K562 (cell line): Measurements from ENCODE around the gene ERN1. TPM values are rescaled to one million over a fixed set of nuclear protein-coding genes. Genes with fewer than 3 reads are reported as not detected.
A peak's percentile ranks its signal among the peaks of the same experiment; 100 is the strongest.

ENCODE experiments used
- HNRNPUL1 ChIP-seq: fragments of 200-400 bp; formaldehyde crosslinking; IDR thresholded peaks from 2 replicates; pipeline ENCODE4 v1.6.1; 2017; ENCODE audit warnings: low read length
- HOXB6 ChIP-seq: fragments of 250-450 bp; sonication (Bioruptor Pico); IDR thresholded peaks from 2 replicates; pipeline ENCODE4 v1.5.1; 2022; ENCODE audit warnings: mild to moderate bottlenecking, borderline replicate concordance
- KLF6 ChIP-seq: fragments of 250-450 bp; sonication (Bioruptor Pico); IDR thresholded peaks from 2 replicates; pipeline ENCODE4 v1.4.0; 2020; ENCODE audit warnings: mild to moderate bottlenecking, moderate library complexity, borderline replicate concordance
- ZFPM2 ChIP-seq: fragments of 250-450 bp; sonication (Bioruptor Pico); IDR thresholded peaks from 2 replicates; pipeline ENCODE4 v1.5.1; 2022; ENCODE audit warnings: mild to moderate bottlenecking
- ZNF274 ChIP-seq: IDR thresholded peaks from 2 replicates; pipeline ENCODE4 v1.6.1; 2011; ENCODE audit warnings: low read depth, mild to moderate bottlenecking, low read length, moderate library complexity, borderline replicate concordance
- polyA plus RNA-seq, 8 experiments: library from polyadenylated mRNA; depleted of rRNA in 4 of 8; stranded (reverse) in 5 of 8; unstranded in 3 of 8; fragments of >200 nt; fragmentation: Nextera tagmentation in 2 of 8; fragmentation: Illumina TruSeq in 1 of 8; extraction: Ambion mirVana in 2 of 8; extraction: Trizol in 1 of 8; gene quantifications; 2 replicates each; pipeline versions ENCODE4 v1.2.1 to v1.2.3, GENCODE V29; 2011 to 2014; ENCODE audit warnings: inconsistent platforms in 1 of 8, missing spikeins in 1 of 8
- total RNA-seq, 7 experiments: library from RNA; depleted of rRNA in 6 of 7; stranded (reverse); fragments of >200 nt in 6 of 7; fragmentation: Illumina TruSeq in 2 of 7; extraction: Trizol in 2 of 7; gene quantifications; 2 replicates each; pipeline versions ENCODE4 v1.2.1 to v1.2.3, GENCODE V29; 2011 to 2021; ENCODE audit warnings: low replicate concordance in 1 of 7
- TF ChIP-seq, protein P1 (sequence below): fragments of 450-650 bp; IDR thresholded peaks from 2 replicates; pipeline ENCODE4 v1.6.1; 2016; ENCODE audit warnings: low read depth
- TF ChIP-seq, protein P2 (sequence below): fragments of 450-650 bp; IDR thresholded peaks from 2 replicates; pipeline ENCODE4 v1.6.1; 2017; ENCODE audit warnings: mild to moderate bottlenecking, moderate library complexity
- TF ChIP-seq, protein P3 (sequence below): sonication (generic); formaldehyde crosslinking; IDR thresholded peaks from 2 replicates; pipeline ENCODE4 v1.8.0; 2022; ENCODE audit warnings: mild to moderate bottlenecking, missing genetic modification reagents

ERN1 gene
- total and polyA plus RNA-seq, 9 of the 15 experiments (the other 6 are each of a cell fraction or from before 2014, with no cell fraction given): 2.1 to 22.5 (median 7.3) TPM

DNA sequence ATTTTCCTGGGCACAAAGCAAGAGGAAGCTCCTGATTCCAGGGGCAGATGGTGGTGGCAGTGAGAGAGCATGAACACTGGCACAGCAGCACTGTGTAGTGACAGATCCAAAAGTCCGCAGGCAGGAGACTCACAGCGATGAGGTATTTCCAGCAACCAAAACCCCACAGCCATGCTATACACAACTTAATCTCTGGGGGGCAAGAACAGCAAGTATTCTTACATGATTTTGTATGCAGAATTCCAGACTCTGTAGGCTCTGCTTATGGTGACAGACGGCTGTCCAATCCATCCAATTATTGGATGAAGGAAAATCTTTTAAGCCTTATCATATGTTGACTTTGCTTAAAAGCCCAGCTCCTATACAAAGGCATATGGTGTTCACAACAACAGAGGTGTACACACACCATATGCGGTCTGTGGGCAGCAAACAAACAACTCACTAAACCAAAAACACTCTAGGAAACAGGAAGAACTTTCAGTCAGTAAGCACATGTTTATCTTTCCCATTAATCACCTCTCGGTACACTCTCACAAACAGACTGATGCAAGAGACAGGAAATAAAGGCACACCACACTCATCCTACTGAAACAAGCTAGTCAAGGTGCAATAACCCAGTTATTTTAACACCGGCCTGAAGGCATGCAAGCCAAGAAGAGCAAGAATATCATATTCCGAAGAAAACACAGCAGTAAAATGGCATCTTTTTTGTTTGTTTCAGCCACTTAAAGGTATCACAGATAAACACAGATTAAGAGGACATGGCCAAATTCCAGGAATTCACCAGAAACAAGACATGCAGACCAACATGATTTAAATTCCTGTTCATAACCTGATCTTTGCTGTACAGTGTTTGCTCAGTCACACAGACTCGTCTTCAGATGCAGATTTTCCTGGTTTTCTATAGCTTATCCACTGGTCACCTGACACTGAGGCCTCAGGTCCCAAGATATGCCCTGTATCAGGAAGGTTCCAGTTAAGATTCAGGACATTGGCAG lies 47.8 kb downstream of the ERN1 start (continued):
- TF ChIP-seq, protein P1, sequence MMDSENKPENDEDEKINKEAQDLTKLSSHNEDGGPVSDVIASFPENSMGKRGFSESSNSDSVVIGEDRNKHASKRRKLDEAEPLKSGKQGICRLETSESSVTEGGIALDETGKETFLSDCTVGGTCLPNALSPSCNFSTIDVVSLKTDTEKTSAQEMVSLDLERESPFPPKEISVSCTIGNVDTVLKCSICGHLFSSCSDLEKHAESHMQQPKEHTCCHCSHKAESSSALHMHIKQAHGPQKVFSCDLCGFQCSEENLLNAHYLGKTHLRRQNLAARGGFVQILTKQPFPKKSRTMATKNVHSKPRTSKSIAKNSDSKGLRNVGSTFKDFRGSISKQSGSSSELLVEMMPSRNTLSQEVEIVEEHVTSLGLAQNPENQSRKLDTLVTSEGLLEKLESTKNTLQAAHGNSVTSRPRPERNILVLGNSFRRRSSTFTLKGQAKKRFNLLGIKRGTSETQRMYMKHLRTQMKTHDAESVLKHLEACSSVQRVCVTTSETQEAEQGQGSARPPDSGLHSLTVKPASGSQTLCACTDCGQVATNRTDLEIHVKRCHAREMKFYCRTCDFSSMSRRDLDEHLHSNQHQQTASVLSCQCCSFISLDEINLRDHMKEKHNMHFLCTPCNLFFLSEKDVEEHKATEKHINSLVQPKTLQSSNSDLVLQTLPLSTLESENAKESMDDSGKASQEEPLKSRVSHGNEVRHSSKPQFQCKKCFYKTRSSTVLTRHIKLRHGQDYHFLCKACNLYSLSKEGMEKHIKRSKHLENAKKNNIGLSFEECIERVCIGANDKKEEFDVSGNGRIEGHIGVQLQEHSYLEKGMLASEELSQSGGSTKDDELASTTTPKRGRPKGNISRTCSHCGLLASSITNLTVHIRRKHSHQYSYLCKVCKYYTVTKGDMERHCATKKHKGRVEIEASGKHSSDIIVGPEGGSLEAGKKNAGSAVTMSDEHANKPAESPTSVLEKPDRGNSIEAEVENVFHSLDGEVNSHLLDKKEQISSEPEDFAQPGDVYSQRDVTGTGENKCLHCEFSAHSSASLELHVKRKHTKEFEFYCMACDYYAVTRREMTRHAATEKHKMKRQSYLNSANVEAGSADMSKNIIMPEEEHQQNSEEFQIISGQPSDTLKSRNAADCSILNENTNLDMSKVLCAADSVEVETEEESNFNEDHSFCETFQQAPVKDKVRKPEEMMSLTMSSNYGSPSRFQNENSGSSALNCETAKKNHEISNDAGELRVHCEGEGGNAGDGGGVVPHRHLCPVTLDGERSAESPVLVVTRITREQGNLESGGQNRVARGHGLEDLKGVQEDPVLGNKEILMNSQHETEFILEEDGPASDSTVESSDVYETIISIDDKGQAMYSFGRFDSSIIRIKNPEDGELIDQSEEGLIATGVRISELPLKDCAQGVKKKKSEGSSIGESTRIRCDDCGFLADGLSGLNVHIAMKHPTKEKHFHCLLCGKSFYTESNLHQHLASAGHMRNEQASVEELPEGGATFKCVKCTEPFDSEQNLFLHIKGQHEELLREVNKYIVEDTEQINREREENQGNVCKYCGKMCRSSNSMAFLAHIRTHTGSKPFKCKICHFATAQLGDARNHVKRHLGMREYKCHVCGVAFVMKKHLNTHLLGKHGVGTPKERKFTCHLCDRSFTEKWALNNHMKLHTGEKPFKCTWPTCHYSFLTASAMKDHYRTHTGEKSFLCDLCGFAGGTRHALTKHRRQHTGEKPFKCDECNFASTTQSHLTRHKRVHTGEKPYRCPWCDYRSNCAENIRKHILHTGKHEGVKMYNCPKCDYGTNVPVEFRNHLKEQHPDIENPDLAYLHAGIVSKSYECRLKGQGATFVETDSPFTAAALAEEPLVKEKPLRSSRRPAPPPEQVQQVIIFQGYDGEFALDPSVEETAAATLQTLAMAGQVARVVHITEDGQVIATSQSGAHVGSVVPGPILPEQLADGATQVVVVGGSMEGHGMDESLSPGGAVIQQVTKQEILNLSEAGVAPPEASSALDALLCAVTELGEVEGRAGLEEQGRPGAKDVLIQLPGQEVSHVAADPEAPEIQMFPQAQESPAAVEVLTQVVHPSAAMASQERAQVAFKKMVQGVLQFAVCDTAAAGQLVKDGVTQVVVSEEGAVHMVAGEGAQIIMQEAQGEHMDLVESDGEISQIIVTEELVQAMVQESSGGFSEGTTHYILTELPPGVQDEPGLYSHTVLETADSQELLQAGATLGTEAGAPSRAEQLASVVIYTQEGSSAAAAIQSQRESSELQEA: no peak
- TF ChIP-seq HNRNPUL1 (no peak), ZNF274 (no peak), KLF6 (CRISPR knock-in tag) (peak; percentile 34; the same call in 1 of the 2 replicates), HOXB6 (CRISPR knock-in tag) (no peak), ZFPM2 (CRISPR knock-in tag) (no peak)
- TF ChIP-seq, protein P2, sequence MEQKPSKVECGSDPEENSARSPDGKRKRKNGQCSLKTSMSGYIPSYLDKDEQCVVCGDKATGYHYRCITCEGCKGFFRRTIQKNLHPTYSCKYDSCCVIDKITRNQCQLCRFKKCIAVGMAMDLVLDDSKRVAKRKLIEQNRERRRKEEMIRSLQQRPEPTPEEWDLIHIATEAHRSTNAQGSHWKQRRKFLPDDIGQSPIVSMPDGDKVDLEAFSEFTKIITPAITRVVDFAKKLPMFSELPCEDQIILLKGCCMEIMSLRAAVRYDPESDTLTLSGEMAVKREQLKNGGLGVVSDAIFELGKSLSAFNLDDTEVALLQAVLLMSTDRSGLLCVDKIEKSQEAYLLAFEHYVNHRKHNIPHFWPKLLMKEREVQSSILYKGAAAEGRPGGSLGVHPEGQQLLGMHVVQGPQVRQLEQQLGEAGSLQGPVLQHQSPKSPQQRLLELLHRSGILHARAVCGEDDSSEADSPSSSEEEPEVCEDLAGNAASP: no peak
- TF ChIP-seq, protein P3, sequence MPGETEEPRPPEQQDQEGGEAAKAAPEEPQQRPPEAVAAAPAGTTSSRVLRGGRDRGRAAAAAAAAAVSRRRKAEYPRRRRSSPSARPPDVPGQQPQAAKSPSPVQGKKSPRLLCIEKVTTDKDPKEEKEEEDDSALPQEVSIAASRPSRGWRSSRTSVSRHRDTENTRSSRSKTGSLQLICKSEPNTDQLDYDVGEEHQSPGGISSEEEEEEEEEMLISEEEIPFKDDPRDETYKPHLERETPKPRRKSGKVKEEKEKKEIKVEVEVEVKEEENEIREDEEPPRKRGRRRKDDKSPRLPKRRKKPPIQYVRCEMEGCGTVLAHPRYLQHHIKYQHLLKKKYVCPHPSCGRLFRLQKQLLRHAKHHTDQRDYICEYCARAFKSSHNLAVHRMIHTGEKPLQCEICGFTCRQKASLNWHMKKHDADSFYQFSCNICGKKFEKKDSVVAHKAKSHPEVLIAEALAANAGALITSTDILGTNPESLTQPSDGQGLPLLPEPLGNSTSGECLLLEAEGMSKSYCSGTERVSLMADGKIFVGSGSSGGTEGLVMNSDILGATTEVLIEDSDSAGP (CRISPR knock-in tag): no peak
